GM12875 (cell line): ENCODE results near the gene CTNND2.
"Not testable (repeated sequence)": the region's sequence is repeated elsewhere in the genome, so short reads cannot be mapped to it uniquely, and the experiment has no call there.

Experiments
- H3K4me3 ChIP-seq: one replicate; pipeline ENCODE4 v1.5.1; 2011; ENCODE audit warnings: low read depth, low read length, control low read depth
- TF ChIP-seq, protein P1 (sequence below): IDR thresholded peaks from 2 replicates; pipeline ENCODE4 v1.5.1; 2011; ENCODE audit warnings: low read depth, mild to moderate bottlenecking, control low read depth, inconsistent platforms, low read length, moderate library complexity, borderline replicate concordance; ENCODE audit not compliant: insufficient read depth

The CTNND2 gene

DNA sequence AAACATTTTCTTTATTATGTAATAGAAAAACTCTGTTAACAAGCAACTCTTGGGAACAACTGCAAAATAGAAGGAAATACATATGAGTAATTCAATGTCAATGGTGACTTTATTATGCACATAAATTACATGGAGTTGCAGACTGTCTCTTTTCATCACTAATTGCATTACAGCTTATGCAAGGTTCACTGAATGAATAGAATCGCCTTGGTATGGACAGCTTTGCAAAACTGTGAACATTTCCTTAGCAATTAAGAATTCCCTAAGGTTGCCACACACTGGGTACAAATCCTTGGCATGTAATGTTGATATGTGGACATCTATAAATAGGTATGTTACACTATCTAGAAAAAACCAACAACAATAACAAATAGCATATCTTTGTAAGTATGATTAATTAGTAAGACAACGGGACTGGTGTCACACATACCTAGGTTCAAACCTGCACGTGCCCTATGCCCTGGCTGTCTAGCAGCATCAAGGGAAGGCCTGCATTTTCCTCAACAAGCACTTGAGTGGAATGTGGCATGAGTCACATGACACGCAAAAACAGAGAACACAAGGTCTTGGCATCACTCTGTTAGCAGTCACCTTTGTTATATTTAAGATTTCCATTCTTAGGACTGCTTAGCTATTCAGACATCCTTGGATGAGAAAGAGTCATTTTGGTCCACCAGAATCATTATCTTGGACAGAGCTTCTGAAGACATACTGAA is 263.9 kb downstream of the CTNND2 start:
- no peak overlapping the region for H3K4me3 ChIP-seq
- TF ChIP-seq, protein P1, sequence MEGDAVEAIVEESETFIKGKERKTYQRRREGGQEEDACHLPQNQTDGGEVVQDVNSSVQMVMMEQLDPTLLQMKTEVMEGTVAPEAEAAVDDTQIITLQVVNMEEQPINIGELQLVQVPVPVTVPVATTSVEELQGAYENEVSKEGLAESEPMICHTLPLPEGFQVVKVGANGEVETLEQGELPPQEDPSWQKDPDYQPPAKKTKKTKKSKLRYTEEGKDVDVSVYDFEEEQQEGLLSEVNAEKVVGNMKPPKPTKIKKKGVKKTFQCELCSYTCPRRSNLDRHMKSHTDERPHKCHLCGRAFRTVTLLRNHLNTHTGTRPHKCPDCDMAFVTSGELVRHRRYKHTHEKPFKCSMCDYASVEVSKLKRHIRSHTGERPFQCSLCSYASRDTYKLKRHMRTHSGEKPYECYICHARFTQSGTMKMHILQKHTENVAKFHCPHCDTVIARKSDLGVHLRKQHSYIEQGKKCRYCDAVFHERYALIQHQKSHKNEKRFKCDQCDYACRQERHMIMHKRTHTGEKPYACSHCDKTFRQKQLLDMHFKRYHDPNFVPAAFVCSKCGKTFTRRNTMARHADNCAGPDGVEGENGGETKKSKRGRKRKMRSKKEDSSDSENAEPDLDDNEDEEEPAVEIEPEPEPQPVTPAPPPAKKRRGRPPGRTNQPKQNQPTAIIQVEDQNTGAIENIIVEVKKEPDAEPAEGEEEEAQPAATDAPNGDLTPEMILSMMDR, result no peak

DNA sequence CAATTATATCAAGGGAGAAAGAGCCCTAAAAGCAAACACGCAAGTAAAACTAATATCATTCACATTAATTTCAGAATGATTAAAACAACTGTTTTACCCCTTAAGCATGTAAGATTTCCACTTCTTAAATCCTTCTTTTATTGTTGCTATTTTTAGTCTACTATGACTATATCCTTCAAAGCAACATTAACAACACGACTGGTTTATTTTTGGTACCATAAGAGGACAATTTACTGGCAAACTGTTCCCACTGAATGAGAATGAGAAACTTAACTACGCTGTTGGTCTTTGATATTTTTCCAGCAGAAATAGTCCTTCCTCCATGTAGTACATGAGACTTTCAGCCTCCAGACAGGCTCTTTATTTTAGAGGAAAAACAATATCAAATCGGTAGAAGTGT is 281.5 kb downstream of the CTNND2 start:
- H3K4me3 ChIP-seq, result no peak overlapping the region
- TF ChIP-seq, protein P1, result no peak

DNA sequence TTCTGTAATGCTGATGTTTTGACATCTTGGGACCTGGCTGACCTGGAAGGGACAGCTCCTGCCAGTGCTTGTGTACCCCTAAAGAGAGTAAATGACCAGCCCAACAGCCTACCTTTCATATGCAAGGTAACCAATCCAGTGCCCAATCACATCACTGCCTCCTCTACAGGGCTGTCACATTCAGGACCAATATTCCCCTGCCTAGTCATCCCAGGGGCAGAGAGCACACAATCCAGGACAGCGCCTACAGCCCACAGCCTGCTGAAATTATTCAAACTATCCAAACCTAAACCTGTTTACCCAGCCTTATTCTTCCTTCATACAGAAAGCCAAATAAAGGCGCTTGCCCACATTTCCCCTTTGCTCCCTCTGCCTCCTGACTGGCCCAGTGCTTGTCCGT is 284.1 kb downstream of the CTNND2 start:
- TF ChIP-seq, protein P1, result no peak
- H3K4me3 ChIP-seq, result no peak overlapping the region

DNA sequence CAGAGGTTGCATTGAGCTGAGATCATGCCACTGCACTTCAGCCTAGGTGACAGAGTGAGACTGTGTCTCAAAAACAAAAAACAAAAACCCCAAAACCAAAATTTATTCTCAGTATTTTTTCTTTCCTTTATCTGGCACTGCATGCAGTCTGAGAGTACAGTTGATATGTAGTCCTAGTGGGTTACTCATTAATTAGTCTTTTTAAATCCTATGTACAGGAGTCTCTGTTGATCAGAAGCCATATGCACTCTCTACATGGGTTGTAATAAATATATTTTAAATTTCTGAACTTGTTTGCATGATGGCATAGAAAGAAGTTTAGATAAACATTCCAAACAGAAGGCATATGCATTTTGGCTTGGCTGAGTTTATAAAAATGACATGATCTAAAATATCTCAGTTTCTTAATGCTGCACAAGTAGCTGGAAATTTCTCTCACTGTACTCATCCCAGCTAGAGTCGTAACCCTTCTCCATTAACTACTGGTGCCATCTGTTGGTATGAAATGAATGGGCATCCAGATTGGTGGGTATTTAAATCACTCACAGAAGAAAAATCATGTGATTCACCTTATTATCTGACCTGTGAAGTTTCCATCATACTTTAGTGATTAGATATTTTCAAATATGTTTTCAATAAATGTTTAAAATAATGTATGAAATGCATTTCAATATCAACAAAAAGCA is 284.8 kb downstream of the CTNND2 start:
- no peak overlapping the region for H3K4me3 ChIP-seq
- TF ChIP-seq, protein P1, result no peak

DNA sequence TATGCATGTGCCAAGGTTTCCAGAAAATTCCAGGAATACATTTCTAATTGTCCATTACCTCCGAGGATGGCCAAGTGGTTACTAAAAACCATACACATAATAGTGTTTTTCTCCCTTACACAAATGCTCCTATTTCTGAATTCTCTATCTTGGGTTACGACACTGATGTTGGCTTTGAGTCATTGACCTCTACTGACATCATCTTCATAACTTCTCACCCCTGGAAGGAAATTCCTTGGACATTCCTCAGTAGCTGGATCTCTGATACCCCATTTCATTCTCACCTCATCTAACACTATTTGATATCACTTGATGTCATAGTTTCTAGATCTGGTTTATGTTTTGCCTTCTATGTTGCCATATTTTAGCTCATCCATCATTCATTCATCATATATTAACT is 287.2 kb downstream of the CTNND2 start:
- H3K4me3 ChIP-seq, result no peak overlapping the region

DNA sequence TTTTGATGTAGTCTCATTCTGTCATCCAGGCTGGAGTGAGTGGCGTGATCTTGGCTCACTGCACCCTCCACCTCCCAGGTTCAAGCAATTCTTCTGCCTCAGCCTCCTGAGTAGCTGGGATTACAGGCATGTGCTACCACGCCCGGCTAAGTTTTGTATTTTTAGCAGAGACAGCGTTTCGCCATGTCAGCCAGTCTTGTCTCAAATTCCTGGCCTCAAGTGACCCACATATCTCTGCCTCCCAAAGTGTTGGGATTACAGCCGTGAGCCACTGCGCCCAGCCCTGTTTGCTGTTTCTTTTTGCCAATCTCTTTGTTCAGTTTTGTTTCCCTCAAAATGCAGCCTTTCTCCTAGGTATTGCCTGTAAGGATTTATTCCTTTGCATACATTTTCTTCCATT is 287.6 kb downstream of the CTNND2 start:
- H3K4me3 ChIP-seq, result not testable (repeated sequence)

More for the DNA sequence above, 287.2 kb downstream of the CTNND2 start:
- TF ChIP-seq, protein P1, result no peak

DNA sequence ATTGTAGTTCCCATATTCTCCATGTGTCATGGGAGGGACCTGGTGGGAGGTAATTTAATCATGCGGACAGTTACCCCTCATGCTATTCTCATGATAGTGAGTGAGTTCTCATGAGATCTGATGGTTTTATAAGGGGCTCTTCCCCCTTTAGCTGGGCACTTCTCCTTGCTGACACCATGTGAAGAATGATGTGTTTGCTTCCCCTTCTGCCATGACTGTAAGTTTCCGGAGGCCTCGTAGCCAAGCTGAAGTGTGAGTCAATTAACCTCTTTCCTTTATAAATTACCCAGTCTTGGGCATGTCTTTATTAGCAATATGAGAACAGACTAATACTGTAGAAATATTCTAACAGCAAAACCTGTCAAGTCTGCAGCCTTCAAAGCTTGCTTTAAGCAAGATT is 293.2 kb downstream of the CTNND2 start:
- TF ChIP-seq, protein P1, result no peak

More for the DNA sequence above, 293.2 kb downstream of the CTNND2 start:
- H3K4me3 ChIP-seq, result no peak overlapping the region
